Left ventricle myocardium inferior (tissue), 1 donor: Measurements from ENCODE around the gene NECTIN2. TPM values are rescaled to one million over a fixed set of nuclear protein-coding genes. Genes with fewer than 3 reads are reported as not detected.
"Not testable (repeated sequence)": the region's sequence is repeated elsewhere in the genome, so short reads cannot be mapped to it uniquely, and the experiment has no call there.

Experiments
- DNase-seq: peaks from one replicate; pipeline ENCODE4 v3.0.0-alpha.2; 2020
- H3K27ac ChIP-seq: fragments of 200-600 bp; replicated peaks from 2 replicates; pipeline ENCODE4 v1.8.0; 2021
- H3K27me3 ChIP-seq: fragments of 200-600 bp; 2 replicates; pipeline ENCODE4 v1.8.0; 2021; ENCODE audit warnings: low read depth
- H3K36me3 ChIP-seq: fragments of 200-600 bp; 2 replicates; pipeline ENCODE4 v1.8.0; 2021
- H3K4me1 ChIP-seq: fragments of 200-600 bp; 2 replicates; pipeline ENCODE4 v1.8.0; 2021
- H3K4me3 ChIP-seq: fragments of 200-600 bp; 2 replicates; pipeline ENCODE4 v1.8.0; 2021; ENCODE audit warnings: mild to moderate bottlenecking, moderate library complexity
- H3K9me3 ChIP-seq: fragments of 200-600 bp; replicated peaks from 2 replicates; pipeline ENCODE4 v1.8.0; 2021
- intact Hi-C: fragments of 100-400 bp; cut with micrococcal nuclease; formaldehyde crosslinking; loops from one replicate; pipeline ENCODE4 v1.11.0; 2022
- total RNA-seq: library from RNA; stranded (reverse); fragmentation: NEBNext Ultra II Directional; extraction: Animal tissue kit (Norgen Biotek cat#: 25700); gene quantifications from one replicate; pipeline ENCODE4 v1.2.1, GENCODE V29; 2021
- TF ChIP-seq, protein P1 (sequence below): fragments of 200-600 bp; IDR thresholded peaks from 2 replicates; pipeline ENCODE4 v1.8.0; 2021; ENCODE audit warnings: antibody characterized with exemption, mild to moderate bottlenecking, borderline replicate concordance
- donor health status: DM: no; HTN: yes; CAD: no; lungs with severe emphysema.

The NECTIN2 gene
- total RNA-seq, 1 donor from 2014 or later, result 40.7 TPM

DNA sequence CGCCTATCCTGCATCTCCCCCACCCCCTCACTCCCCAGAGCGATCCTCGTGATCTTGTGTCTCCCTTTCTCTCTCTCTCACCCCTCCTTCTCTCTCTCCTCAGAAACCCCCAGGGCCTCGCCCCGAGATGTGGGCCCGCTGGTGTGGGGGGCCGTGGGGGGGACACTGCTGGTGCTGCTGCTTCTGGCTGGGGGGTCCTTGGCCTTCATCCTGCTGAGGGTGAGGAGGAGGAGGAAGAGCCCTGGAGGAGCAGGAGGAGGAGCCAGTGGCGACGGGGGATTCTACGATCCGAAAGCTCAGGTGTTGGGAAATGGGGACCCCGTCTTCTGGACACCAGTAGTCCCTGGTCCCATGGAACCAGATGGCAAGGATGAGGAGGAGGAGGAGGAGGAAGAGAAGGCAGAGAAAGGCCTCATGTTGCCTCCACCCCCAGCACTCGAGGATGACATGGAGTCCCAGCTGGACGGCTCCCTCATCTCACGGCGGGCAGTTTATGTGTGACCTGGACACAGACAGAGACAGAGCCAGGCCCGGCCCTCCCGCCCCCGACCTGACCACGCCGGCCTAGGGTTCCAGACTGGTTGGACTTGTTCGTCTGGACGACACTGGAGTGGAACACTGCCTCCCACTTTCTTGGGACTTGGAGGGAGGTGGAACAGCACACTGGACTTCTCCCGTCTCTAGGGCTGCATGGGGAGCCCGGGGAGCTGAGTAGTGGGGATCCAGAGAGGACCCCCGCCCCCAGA is 32.2 kb downstream of the NECTIN2 start:
- no peaks in the 10 kb centered on the region for H3K27me3 ChIP-seq
- H3K27ac ChIP-seq, result no peak overlapping the region
- TF ChIP-seq, protein P1, sequence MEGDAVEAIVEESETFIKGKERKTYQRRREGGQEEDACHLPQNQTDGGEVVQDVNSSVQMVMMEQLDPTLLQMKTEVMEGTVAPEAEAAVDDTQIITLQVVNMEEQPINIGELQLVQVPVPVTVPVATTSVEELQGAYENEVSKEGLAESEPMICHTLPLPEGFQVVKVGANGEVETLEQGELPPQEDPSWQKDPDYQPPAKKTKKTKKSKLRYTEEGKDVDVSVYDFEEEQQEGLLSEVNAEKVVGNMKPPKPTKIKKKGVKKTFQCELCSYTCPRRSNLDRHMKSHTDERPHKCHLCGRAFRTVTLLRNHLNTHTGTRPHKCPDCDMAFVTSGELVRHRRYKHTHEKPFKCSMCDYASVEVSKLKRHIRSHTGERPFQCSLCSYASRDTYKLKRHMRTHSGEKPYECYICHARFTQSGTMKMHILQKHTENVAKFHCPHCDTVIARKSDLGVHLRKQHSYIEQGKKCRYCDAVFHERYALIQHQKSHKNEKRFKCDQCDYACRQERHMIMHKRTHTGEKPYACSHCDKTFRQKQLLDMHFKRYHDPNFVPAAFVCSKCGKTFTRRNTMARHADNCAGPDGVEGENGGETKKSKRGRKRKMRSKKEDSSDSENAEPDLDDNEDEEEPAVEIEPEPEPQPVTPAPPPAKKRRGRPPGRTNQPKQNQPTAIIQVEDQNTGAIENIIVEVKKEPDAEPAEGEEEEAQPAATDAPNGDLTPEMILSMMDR, result no peak
- intact Hi-C loops, result no loop called here
- H3K4me1 ChIP-seq, result peaks cover 37% of the 10 kb centered on the region
- H3K36me3 ChIP-seq, result peaks cover 59% of the 10 kb centered on the region
- H3K9me3 ChIP-seq, result no peaks in the 10 kb centered on the region
- no peak overlapping the region for H3K4me3 ChIP-seq
- no peak for DNase-seq

- TF ChIP-seq, protein P1, result no peak
- H3K4me3 ChIP-seq, result no peak overlapping the region
- intact Hi-C loops, result no loop called here
- no peak for DNase-seq
- no peaks in the 10 kb centered on the region for H3K27me3 ChIP-seq
- H3K4me1 ChIP-seq, result peaks cover 32% of the 10 kb centered on the region
- peaks cover 59% of the 10 kb centered on the region for H3K36me3 ChIP-seq
- no peak overlapping the region for H3K27ac ChIP-seq
- no peaks in the 10 kb centered on the region for H3K9me3 ChIP-seq
These were observed 33.4 kb downstream of the NECTIN2 start for GRCh38 chr19:44879309-44880065.

DNA sequence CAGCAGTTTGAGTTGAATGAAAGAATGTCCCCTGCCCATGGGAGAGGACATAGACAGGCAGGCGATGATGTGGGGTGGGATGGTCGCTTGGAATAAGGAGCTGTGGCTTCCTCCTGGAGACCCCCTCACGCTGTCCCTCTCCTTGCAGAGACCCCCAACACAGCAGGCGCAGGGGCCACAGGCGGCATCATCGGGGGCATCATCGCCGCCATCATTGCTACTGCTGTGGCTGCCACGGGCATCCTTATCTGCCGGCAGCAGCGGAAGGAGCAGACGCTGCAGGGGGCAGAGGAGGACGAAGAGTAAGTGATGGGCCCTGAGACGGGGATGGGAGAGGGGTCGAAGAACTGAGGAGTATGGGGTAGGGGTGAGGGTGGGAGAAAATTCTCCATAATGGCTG is 36.0 kb downstream of the NECTIN2 start:
- Histone ChIP-seq H3K36me3 (peaks cover 48% of the 10 kb centered on the region), H3K27ac (no peak overlapping the region), H3K4me1 (peaks cover 7% of the 10 kb centered on the region), H3K4me3 (no peak overlapping the region), H3K9me3 (no peaks in the 10 kb centered on the region), H3K27me3 (no peaks in the 10 kb centered on the region)
- no peak for DNase-seq
- TF ChIP-seq, protein P1, result no peak
- intact Hi-C loops, result no loop called here

DNA sequence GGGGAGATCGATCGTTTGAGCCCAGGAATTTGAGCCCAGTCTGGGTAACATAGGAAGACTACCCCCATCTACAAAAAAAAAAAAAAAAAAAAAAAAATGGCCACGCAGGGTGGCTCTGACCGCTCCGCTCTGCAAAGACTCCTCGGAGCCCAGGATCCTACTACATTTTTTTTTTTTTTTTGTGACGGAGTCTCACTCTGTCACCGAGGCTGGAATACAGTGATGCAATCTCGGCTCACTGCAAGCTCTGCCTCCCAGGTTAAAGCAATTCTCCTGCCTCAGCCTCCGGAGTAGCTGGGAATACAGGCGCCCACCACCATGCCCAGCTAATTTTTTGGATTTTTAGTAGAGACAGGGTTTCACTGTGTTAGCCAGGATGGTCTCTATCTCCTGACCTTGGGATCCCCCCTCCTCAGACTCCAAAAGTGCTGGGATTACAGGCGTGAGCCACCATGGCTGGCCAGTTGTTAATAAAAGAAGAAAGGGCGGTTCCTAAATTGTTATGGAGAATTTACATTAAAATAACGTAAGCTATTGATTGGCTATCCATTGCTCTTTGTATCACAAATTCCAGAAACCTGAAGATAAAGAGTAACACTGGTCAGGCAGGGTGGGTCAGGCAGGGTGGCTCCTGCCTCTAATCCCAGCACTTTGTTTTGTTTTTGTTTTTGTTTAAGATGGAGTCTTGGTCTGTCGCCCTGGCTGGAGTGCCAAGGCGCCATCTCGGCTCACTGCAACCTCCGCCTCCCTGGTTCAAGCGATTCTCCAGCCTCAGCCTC is 36.7 kb downstream of the NECTIN2 start:
- H3K36me3 ChIP-seq, result peaks cover 48% of the 10 kb centered on the region
- H3K9me3 ChIP-seq, H3K4me1 ChIP-seq, H3K27me3 ChIP-seq, DNase-seq, H3K4me3 ChIP-seq, intact Hi-C loops, H3K27ac ChIP-seq: not testable (repeated sequence)

DNA sequence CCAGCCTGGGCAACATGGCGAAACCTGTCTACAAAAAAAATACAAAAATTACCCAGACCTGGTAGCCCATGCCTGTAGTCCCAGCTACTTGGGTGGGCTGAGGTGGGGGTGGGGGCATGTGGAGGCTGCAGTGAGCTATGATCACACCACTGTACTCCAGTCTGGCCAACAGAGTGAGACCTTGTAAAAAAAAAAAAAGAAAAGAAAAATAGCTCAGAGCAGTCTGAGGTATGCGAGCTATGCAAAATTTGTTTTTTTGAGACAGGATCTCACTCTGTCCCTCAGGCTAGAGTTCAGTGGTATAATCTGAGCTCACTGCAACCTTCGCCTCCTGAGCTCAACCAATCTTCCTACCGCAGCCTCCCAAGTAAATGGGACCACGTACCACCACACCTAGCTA is 37.8 kb downstream of the NECTIN2 start:
- intact Hi-C loops, result no loop called here
- TF ChIP-seq, protein P1, result no peak
- Histone ChIP-seq H3K27me3 (no peaks in the 10 kb centered on the region), H3K4me3 (no peak overlapping the region), H3K36me3 (peaks cover 45% of the 10 kb centered on the region), H3K4me1 (peaks cover 6% of the 10 kb centered on the region), H3K27ac (no peak overlapping the region), H3K9me3 (no peaks in the 10 kb centered on the region)
- no peak for DNase-seq
